GM19372 (cell line): ENCODE results near the gene TTC21B.
A peak's percentile ranks its signal among the peaks of the same experiment; 100 is the strongest.
"Not testable (repeated sequence)": the region's sequence is repeated elsewhere in the genome, so short reads cannot be mapped to it uniquely, and the experiment has no call there.

Experiments
- ATAC-seq: cut with Tn5 transposase; IDR thresholded peaks from one replicate; pipeline ENCODE4 v1.9.1; 2021; ENCODE audit warnings: mild to moderate bottlenecking, low read depth, moderate library complexity; ENCODE audit not compliant: unreplicated experiment

Gene TTC21B

GRCh38 chr2:165953655-165954606, at the start of gene TTC21B:
Gene TTC21B, minus strand, starts transcription at chr2:165953776. Its CDS starts 71 bp downstream, at chr2:165953705.
- ATAC-seq = peak; percentile 94

DNA sequence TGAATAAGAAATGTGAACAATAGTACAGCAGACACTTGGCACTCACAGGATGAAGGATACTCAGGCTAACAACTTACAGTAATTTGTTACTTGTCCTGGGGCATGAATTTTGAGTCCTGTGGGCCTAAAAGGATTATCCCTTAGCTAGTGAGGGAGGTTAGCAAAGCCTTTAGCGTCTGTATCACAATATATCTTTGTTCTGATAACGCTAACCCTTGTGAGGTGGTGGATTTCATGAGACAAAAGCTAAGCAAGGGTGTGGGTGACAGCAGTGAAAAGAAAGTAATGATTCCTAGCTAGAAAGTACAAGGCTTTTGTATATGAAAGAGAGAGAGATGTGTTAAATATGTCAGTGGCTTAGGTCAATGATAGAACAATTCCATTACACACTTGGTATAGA, 46.8 kb upstream of the TTC21B start:
- no peak for ATAC-seq

DNA sequence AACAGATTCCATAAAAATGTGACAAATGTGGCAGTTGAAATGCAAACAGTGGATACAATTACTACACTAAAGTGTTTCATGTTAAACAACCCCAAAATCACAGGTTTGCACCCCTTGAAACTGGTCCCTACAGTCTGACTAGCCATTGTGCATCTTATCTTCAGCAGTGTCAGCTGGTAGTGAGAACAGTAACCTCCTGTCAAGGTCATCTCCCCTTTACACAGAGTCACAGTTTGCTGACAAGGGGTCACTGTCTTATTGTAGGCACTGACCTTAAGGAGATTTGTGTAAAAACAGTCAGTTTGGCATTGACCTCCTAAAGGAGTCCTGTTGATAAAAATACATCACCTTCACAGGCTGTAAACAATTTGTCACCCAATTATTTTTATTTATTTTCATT, 37.3 kb upstream of the TTC21B start:
- ATAC-seq = no peak

DNA sequence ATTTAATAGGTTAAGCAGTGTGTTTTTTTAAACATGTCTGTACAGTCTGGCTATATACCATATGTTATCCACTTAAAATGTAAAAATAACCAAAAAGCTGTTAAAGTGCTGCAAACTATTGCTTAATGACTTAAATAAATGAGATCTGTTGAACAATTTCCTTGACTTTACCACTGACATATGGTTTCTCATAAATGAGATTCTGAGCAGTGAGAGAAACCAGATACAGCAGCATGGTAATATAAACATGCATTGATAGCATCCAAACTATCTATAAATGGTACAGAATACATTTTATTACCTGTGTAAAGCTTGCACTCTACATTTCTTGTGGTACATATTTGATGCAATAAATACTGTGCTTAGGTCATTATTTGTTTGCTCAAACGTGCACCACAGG, 36.3 kb upstream of the TTC21B start:
- ATAC-seq = no peak

GRCh38 chr2:165985120-165985519, 31.5 kb upstream of the TTC21B start:
- ATAC-seq = no peak

DNA sequence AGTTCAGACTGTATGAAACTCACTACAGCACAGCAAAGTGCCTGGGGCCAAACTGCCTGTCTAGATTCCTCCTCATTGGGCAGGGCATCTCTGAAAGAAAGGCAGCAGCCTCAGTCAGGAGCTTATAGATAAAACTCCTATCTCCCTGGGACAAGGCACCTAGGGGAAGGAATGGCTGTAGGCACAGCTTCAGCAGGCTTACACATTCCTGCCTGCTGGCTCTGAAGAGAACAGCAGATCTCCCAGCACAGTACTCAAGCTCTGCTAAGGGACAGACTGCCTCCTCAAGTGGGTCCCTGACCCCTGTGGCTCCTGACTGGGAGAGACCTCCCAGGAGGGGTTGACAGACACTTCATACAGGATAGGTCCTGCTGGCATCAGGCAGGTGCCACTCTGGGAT, 18.6 kb upstream of the TTC21B start:
- ATAC-seq = not testable (repeated sequence)

GRCh38 chr2:165970663-165971062, 17.1 kb upstream of the TTC21B start:
- ATAC-seq = no peak

DNA sequence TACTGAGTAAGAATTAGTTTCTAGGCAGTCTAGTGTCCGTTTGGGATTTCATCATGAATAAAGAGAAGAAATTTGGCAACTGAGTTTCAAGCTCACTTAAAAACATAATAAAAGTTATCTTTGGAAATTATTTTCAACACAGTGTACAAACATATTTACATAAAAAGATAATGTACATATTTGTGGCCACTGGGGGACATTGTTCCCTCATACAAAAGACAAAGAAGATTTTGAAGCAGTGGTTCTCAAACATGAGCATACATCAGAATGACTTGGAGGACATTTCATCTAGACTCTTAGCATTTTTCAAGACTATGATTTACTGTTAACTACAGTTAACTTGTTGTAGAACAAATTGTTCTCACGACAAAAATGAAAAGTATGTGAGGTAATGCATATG, 15.7 kb upstream of the TTC21B start:
- ATAC-seq = no peak

GRCh38 chr2:165967746-165968145, 14.2 kb upstream of the TTC21B start:
- ATAC-seq = no peak

DNA sequence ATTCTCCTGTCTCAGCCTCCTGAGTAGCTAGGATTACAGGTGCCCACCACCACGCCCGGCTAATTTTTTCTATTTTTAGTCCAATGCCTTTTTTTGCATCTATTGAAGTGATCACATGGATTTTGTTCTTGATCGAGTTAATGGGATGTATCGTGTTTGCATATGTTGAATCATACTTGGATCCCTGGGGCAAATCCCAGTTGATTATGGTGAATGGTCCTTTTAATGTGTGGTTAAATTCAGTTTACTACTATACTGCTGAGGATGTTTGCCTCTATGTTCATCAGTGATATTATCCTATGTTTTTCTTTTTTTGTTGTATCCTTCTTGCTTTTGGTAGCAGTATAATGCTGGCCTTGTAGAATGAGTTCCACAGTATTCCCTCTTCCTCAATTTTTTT, 8.2 kb upstream of the TTC21B start:
- no peak for ATAC-seq

GRCh38 chr2:165959371-165959770, 5.8 kb upstream of the TTC21B start:
- ATAC-seq = no peak

DNA sequence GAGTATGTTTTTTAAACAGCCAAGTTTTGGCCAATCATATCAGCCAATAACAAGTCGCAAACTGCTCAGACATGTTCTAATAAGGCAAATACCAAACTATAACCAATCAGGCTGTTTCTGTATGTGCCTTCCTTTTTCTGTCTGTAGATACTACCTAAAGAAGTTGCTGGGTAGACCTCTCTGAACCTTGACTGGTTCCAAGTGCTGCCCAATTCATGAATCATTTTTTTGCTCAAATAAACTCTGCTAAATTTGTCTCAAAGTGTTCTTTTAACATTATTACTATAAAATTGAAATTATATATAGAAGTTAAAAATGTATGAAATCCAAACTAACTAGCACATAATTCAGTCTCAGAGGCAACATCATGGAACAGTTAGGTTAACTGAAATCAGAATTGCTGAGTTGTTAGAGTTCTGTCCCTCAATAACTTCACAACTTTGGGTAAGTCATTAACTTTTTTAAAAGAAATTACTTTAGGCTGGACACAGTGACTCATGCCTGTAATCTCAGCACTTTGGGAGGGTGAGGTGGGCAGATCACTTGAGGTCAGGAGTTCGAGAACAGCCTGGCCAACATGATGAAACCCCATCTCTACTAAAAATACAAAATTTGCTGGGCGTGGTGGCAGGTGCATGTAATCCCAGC, 4.9 kb upstream of the TTC21B start:
- ATAC-seq = no peak

- ATAC-seq = no peak
Observed at GRCh38 chr2:165957030-165957675, 3.6 kb upstream of the TTC21B start.

GRCh38 chr2:165953306-165953654, 296 bp downstream of the TTC21B start:
- ATAC-seq = peak; percentile 34

- ATAC-seq = no peak
Observed at GRCh38 chr2:165952741-165953211, 800 bp downstream of the TTC21B start.

DNA sequence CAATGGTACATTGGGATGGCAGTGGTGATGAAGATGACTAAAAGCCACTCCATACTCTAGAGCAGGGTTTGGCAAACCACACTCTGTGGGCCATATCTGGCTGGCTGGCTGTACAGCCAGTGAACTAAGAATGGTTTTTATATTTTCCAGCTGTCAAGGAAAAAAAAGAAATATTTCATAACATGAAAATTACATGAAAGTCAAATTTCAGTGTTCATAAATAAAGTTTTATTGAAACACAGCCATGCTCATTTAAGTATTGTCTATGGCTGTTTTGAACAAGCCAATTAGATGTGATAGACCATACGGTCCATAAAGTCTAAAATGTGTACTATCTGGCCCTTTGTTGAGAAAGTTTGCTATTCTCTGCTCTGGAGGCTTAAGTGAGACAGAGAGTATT, 1.5 kb downstream of the TTC21B start:
- no peak for ATAC-seq

- ATAC-seq = no peak
Observed at GRCh38 chr2:165950438-165950837, 3.1 kb downstream of the TTC21B start.

DNA sequence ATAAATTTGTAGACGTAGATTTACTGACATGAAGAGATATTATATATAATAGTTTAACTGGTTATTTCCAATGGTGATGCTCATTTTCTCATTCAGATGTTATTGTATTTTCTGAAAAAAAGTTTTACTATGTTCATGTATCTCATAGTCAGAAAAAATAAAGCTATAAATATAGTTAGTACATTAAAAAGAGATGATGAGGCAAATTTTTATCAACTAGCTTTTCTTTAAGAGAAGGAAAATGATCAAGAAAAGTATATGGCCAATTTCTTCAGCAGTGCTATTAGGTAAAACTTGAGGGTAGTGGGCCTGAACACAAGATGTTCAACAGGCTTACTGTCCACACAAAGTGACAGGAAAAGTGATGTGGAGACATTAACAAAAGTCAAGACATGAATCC, 11.7 kb downstream of the TTC21B start:
- ATAC-seq = no peak

- ATAC-seq = no peak
Observed at GRCh38 chr2:165938237-165938636, 15.3 kb downstream of the TTC21B start.

DNA sequence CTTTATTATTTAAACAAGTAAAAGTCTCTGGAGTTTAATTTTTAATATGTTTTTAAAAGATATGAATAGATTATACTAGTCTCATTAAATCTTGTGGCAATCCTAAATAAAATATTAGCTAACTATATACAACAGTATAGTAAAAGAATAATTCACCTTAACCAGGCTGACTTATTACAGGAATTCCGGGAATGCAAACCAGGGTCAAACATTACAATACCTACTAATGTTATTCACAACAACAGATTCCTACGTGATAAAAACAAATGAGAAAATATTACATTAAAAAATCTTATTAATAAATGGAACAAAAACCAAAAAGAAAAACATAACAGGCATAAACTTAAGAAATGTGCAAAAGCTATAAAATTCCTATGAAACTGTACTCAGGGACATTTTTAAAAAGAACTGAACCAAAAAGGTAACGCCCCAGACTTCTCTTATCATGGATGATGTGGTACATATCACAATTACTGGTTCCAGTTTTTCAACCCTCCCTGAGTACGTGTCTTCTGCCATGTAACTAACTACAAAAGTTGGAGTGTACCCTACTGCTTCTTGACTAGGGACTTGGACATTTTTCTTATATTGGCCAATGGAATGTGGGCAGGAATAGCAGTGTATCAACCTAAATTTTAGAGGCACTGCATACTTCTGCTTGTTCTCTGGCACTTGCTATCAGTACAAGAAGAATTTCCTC, 20.2 kb downstream of the TTC21B start:
- no peak for ATAC-seq

GRCh38 chr2:165927774-165928173, 25.8 kb downstream of the TTC21B start:
- ATAC-seq = no peak
